ENCODE results near the gene C11orf16. TPM values are rescaled to one million over a fixed set of nuclear protein-coding genes. Genes with fewer than 3 reads are reported as not detected.
"Not testable (repeated sequence)": the region's sequence is repeated elsewhere in the genome, so short reads cannot be mapped to it uniquely, and the experiment has no call there.

The C11orf16 gene
- total RNA-seq, 1 donor, result not detected

GRCh38 chr11:8886322-8886721 is 46.4 kb downstream of the C11orf16 start:
- TF ChIP-seq, protein P1, sequence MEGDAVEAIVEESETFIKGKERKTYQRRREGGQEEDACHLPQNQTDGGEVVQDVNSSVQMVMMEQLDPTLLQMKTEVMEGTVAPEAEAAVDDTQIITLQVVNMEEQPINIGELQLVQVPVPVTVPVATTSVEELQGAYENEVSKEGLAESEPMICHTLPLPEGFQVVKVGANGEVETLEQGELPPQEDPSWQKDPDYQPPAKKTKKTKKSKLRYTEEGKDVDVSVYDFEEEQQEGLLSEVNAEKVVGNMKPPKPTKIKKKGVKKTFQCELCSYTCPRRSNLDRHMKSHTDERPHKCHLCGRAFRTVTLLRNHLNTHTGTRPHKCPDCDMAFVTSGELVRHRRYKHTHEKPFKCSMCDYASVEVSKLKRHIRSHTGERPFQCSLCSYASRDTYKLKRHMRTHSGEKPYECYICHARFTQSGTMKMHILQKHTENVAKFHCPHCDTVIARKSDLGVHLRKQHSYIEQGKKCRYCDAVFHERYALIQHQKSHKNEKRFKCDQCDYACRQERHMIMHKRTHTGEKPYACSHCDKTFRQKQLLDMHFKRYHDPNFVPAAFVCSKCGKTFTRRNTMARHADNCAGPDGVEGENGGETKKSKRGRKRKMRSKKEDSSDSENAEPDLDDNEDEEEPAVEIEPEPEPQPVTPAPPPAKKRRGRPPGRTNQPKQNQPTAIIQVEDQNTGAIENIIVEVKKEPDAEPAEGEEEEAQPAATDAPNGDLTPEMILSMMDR (IDR thresholded peaks at IDR 0.05; ENCODE audit: insufficient read depth, low read length), result no peak
- no peak overlapping the region for H3K4me3 ChIP-seq (ENCODE audit: low read depth, low read length)
- DNase-seq (ENCODE audit: low read depth), result no peak

- DNase-seq (ENCODE audit: low read depth); H3K4me3 ChIP-seq (ENCODE audit: low read depth, low read length): not testable (repeated sequence)
These were observed 51.2 kb downstream of the C11orf16 start for GRCh38 chr11:8881585-8881984.

DNA sequence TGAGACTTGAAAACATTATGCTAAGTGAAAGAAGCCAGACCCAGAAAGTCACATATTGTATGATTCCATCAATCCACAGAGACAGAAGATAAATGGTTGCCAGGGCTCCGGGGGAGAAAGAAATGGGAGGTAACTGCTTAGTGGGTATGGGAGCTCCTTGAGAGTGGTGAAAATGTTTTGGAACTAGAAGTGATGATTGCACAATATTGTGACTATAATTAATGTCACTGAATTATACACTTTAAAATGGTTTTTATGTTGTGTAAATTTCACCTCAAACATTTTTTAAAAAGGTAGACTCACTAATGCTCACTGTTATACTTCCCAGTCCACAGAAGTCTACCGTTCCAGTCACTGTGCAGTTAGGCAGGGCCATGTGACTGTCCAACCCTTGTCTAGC is 54.0 kb downstream of the C11orf16 start:
- TF ChIP-seq, protein P1 (IDR thresholded peaks at IDR 0.05; ENCODE audit: insufficient read depth, low read length), result no peak
- H3K4me3 ChIP-seq (ENCODE audit: low read depth, low read length), result no peak overlapping the region
- DNase-seq (ENCODE audit: low read depth), result no peak

DNA sequence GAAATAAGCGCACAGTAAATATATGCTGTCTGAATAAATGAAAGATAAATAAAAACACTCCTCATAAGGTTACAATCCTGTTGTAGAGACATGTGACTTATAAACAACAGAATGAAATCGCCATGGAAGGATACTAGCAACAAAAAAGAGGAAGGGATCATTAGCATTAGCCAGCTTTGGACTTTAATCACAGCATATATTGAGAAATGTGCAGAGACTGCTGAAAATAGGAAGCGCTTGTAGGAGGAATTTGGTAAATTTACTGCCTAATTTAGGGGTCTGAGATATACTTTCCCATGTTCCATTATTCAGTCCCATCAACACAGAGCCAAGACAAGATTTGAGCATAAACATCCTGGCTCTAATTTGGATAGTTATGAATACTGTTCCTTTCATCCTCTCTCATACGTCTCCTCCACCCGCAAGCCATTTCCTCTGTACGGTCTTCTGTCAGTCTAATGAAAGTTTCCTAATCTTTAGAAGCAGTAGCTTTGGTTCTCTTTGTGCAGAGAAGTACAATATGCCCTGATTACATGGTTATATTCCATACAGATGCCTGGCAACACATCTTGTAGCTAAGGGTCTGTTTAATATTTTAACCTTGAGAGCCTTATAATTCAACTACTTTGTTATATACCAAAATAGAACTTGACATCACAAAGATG is 58.9 kb downstream of the C11orf16 start:
- H3K4me3 ChIP-seq (ENCODE audit: low read depth, low read length), result no peak overlapping the region
- no peak for DNase-seq (ENCODE audit: low read depth)
- TF ChIP-seq, protein P1 (IDR thresholded peaks at IDR 0.05; ENCODE audit: insufficient read depth, low read length), result no peak

- DNase-seq (ENCODE audit: low read depth), result no peak
- no peak overlapping the region for H3K4me3 ChIP-seq (ENCODE audit: low read depth, low read length)
- TF ChIP-seq, protein P1 (IDR thresholded peaks at IDR 0.05; ENCODE audit: insufficient read depth, low read length), result no peak
These were observed 60.8 kb downstream of the C11orf16 start for GRCh38 chr11:8871962-8872361.

- TF ChIP-seq, protein P1 (IDR thresholded peaks at IDR 0.05; ENCODE audit: insufficient read depth, low read length), result peak; percentile 0
- peak overlapping the region; percentile 76 for H3K4me3 ChIP-seq (ENCODE audit: low read depth, low read length)
These were observed 61.5 kb downstream of the C11orf16 start for GRCh38 chr11:8871171-8871775.

DNA sequence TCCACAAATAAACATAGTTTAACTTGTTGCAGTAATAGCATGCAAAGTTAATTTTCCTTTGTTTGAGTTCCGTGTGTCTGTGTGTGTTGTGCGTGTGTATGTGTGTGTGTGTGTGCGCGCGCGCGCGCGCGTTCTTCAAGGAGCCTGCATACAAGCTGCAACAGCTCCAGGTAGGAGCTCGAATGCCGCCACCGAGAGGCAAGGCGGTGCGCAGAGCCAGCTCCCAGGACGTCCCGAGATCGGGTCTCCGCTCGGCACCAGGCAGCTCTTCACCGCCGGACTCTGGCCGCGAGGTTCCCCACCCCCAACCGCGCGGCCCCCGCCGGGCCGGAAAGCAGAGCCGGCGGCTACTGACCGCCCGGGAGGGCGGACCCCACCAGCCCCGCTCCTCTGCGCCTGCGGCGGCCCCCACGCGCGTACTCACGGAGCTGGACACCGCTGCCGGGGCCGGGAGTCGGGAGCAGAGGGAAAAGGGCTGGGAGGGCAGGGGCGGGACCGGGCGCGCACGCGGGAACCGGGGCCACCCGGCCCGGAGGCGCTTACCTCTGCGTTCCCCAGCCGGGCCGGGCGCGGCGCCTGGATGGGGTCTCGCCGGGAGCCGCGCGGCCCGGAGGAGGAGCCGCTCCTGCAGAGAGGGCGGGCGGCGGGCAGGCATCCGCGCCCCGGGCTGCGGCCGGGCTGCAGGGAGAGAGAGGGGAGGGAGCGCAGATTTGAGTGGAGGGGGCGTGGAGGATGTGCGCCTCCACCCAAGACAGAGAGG is 62.2 kb downstream of the C11orf16 start:
- TF ChIP-seq, protein P1 (IDR thresholded peaks at IDR 0.05; ENCODE audit: insufficient read depth, low read length), result no peak
- peak; percentile 74 for DNase-seq (ENCODE audit: low read depth)
- peak overlapping the region; percentile 76 for H3K4me3 ChIP-seq (ENCODE audit: low read depth, low read length)

More at GRCh38 chr11:8871171-8871775, 61.5 kb downstream of the C11orf16 start:
- peak; percentile 96 for DNase-seq (ENCODE audit: low read depth)
